D341Med (cell line): ENCODE data around the gene EHD1.

Experiments used
- DNase-seq: peaks from one replicate; pipeline ENCODE4 v3.0.0; 2012; ENCODE audit warnings: low spot score

EHD1 gene

DNA sequence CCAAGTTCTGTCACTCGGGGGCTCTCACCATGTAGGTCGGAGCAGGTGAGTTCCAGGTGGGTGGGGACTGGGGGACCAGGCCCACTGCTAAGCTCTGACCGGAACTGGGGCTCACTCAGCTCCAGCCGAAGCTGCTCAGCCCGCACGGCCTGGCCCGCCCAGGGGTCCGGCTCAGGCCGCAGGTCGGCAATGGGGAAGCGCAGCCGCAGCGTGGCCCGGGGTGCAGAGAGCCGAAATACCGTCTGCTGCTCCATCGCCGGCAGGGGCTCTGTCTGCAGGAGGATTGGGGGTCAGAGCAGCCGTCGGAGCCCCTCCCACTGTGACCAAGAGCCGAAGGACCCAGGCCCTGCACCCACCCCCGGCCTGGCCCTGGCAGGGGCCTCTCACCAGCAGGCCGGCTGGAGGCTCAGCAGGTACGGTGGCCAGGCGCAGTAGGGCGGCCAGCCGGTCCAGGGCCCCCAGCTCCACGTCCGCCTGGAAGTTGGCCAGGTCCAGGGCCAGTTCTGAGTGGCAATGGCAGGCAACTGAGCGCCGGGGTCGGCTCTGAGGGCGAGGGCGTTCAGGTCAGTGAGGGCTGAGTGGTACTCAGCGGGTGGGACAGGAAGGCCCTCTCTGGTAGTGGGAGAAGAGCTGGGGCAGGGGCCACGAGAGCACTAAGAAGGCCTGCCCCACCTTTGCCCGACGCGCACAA is 31.4 kb upstream of the EHD1 start:
- DNase-seq = no peak

DNA sequence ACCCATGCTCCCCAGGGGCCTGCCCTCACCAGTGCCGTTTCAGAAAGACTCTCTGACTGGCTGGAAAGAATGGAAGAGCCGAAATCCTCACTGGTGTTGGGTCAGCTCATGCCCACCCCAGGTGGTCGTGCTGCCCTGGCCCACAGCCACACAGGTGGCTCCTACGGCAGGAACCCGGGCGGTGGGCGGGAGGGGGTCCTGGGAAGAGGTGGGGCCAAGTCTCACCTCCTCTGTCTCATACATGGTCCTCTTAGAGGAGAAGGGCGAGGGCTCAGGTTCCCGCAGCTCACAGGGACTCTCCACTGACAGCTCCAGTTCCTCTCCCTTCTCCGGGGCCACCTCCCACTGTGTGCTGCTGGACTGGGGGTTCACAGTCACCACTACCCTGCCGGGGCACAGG is 30.3 kb upstream of the EHD1 start:
- DNase-seq = no peak

DNA sequence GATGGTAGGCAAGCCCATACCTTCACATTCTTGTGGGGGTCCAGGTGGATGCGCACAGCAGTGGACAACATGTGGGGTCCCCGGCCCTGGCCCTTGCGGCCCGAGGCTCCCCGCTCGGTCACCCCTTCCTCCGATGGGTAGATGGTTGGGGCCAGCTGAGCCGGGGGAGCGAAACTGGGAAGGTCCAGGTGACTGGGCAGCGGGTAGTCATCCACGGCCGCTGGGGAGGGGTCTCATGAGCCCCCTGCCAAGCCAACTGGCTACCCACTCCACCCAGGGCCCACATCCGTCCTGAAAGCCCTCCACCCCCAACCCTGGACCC is 27.9 kb upstream of the EHD1 start:
- no peak for DNase-seq

DNA sequence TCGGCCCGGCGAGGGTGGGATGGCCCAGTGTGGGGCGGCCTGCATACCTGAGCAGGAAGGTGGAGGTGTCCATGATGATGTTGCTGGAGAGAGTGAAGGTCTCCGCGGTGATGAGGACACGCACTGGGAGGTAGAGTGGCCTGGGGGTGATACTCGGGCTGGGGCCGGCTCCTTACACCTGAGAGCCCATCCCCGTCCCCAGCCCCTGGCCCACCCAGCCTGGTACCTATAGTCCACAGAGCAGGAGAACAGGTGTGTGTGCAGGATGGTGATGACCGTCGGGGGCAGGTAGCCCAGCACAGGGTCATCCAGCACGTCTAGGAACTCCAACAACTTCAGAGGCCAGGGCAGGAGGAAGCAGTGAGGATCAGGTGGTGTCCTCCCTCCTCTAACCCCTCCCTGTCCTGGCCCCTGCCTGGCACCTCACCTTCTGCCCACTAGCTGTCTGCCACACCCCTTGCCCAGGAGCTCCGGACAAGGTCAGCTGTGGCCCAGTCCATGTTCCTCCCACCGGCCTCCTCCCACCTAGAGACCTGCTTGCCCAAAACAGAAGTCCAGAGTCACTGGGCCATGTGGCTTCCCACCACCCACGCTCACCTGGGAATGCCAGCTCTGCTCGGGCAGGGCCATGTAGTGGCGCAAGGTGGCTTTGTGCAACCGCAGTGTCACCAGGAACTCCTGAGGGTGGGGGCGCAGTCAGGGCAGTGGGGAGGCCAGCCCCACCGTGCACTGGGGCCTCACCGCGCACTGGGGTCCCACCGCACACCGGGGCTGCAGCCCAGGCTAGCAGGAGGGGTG is 27.3 kb upstream of the EHD1 start:
- no peak for DNase-seq

DNA sequence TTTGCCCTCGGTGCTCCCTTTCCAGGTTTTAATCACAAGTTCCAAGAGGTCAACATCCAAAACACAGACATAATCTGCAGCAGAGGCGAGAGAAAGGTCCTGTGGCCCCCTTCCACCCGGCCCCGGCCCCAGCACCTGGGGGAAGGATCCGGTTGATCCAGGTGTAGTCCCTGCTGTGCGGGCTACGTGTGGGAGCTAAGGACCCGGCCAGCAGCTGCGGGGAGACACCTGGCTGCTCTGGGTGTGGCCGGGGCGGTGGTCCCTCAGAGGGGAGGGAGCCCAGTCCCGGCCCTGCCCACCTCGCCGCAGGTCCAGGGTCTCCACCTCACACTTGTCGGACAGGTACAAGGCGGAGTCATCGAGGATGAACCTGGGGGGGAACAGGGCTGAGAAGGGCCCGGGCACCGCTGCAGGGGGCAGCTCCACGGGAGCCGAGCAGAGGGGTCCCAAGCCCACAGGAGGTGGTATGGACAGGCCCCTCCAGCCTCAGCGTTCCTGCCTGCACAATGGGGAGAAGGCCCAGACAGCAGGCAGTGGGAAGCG is 24.9 kb upstream of the EHD1 start:
- DNase-seq = no peak

DNA sequence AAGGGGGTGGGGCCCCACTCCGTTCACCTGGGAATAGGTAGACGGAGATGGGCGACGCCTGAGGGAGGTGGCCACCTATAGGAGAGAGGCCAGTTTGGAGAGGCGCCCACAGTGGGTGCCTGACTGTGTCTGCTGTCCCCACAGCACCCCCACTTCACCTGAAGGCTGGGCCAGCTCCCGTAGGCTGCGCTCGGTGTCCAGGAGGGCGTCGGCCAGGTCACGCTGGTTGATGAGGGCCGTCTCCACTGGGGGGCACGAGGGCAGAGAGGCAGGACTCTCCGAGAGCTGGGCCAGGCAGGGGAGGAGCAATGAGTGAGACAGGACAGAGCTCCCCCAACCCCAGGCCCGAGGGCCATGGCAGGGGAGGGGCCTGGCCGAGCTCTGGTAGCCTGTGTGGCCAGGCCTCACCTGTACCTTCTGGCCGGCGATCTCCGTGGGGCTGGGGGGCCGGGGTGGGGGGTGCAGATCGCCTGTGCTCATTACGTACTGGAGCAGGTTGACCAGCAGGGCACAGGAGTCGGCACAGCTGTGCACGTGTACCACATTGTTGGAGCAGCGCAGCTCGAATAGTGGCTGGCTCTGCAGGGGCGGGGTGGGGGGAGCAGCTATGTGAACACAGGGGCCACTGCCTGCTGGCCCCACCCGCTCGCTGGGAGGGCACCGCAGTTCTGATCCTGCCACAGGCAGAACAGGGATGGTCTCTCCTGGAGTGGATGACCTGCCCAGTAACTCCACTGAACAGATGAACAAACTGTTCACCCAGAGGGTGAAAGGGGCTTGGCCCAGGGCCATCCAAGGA is 23.9 kb upstream of the EHD1 start:
- DNase-seq = no peak

DNA sequence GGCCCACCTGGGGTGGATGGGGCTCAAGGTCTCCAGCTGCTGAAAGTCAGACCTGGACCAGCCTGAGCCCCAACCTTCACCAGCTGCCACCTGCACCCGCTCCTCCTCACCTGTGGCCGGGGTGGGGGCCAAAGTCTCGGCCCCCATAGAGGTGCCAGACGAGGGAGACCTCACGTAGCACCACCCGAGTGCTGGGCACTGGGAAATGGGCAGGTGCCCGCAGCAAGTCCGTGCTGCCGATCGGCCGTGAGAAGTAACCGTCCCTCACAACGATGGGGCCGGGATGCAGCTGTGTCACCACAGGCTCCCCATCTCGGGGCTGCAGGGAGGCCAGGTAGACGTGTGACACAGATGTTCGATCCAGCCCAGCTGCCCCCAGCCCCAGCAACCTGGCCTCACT is 22.4 kb upstream of the EHD1 start:
- DNase-seq = no peak

DNA sequence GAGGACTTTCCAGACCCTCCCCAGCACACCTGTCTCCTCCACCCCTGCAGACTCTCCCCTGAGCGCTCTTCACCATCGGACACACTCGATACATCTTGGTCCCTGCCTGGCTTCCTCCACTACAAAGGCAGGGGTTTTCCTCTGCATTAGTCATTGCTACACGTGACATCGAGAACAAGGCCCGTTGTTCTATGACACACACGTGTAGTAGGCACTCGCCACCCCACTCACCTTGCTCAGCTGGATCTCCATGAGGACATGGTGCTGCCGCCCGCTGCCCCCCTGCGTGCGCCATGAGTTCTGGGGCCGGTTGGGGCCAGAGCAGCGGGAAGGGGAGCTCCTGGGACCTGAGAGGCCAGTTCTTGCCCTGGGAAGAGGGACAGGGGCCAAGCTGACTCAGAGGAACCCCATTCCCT is 21.9 kb upstream of the EHD1 start:
- DNase-seq = no peak

DNA sequence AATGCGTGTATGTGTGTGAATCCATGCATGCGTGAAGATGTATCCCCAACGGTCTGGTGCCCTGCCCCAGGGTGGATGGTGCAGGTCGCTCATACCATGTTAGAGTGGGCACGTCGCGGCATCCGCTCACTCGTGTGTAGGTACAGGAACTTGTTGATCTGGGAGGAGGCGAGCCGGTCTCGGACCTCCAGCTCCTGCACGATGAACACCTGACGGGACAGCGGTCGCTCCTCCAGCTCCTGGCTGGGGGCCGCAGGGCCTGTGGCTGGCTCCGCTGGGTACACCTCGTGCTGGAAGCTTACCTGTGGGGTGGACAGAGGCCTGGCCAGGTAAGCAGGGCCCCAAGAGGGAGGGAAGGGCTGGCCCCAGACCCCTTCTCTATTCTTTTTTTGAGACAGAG is 20.1 kb upstream of the EHD1 start:
- no peak for DNase-seq

DNA sequence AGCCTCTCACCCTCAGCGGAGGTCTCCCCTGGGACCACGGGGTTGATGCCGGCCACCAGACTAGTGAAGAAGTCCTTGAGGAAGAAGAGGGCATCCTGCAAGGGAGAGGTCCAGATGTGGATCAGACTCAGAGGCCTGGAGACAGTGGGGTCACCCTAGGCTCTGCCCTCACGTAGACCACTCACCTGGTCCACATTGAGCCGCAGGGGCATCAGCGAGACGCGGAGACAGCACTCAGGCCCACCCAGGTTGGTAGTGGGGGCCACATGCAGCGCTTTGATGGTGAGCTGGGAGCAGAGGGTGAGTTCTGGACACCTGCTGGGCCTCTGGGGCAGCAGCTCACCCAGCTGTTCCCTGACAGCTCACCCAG is 19.6 kb upstream of the EHD1 start:
- DNase-seq = no peak

DNA sequence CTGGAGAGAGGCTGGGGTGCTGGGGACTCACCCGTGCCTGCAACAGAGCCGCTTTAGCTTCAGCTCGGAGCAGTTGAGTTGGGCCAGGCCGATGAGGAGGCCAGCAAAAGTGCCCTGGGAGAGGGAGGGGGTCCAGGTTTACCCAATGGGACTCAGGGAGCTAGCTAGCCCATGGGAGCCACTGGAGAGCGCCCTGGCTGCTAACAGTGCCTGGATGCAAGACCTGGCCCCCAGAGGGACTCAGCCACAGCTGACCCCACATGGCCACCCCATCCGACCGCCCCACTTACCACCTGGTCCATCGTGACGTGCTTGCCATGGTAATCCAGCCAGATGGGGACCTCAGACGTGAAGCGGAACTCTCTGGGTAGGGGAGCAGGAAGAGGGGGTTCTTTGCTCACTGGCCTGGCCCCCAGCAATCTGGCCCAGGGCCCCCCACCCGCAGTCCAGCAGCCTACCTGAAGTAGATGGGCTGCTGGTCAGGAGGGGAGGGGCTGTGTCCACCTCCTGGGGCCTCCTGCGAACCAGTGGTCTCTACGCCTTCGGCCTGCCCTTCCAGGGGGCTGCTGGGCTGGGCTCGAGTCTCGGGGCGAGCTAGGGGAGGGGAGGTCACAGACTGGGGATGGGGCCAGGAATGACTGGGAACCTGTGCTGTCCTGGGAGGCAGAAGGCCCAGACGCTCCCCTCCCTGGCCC is 19.1 kb upstream of the EHD1 start:
- no peak for DNase-seq

DNA sequence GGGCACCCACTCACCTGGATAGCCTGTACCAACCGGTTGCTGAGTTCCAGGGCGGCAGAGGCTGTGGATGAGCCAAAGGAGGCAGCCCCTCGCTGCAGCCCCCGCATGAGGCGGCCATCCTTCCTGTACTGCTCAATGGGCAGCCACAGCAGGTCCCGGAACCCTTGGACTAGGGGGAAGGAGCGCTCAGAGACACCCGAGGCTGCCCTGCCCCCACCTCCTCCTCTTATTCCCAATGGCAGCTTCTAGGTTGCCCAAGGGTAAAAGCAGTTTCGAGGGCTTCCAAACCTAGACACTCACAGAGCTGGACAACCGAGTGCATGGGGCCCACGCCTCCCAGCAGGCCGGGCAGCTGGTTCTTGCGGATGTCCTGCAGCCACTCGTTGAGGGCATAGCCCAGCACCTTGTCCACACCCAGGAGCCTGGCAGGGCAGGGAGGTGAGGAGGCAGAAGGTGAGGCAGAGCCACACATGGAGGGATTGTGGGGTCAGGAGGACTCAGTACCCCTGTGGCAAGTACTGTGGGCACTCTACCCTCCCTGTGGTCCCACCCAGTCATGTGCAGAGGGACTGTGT is 18.1 kb upstream of the EHD1 start:
- no peak for DNase-seq

DNA sequence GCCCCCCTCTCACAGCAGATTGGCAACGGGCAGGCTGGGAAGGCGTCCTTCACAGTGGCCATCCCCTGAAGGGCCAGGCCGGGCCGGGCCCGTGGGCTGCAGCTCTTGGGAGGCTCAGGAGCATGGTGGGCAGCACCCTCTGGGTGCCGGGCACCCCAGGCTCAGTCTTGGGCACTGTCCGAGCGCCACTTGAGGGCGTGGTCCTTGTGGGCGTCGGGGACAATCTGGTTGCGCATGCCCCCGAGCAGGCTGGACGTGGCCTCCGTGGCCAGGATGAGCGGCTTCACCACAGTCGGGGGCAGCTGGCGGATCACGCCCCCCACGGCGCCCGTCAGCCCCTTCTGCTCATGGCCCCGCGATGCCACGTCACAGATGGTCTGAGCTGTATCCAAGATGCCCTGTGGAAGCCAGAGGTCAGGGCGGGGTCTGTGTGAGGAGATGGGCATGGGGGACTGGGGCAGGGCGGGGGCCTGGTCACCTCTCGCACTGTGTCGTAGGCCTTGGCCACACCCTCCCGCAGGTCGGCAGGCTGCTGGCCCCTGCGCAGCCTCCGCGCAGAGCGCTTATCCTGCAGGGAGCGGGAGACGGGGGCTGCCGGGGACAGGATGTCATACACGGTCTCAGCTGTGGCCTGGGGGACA is 16.5 kb upstream of the EHD1 start:
- no peak for DNase-seq

DNA sequence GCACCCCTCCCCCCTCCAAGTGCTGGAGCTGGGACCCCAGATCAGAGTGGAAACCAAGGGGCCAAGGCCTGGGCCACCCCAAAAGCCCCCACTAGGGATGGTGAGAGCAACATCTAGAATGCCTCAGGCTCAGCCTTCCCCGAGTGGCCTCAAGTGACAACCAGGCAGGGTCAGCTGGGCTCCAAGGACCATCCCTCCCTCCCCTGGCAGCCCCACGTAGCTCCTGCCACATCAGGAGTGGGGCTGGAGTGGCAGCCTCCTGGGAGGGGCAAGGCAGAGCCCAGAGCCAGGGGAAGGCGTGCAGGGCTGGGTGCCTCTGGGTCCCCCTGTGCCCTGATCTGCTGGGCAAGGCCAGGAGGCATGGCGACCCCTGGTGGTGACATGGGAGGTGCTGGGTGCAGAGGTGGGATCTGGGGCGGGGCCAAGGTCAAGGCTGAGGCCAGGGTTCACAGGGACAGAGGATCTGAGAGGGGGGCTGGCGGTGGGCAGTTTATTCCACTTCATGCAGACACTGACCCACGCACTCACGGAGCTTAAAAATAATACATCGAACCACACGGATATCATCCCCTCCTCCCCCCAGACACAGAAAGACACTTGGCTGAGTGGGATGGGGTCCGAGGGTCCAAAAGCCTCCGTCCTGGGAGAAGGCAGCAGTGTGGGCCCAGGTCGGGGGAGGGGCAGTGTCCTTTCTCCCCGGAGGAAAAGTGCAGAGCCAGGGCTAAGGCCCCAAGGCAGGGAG is 15.8 kb upstream of the EHD1 start:
- peak; percentile 90 for DNase-seq

DNA sequence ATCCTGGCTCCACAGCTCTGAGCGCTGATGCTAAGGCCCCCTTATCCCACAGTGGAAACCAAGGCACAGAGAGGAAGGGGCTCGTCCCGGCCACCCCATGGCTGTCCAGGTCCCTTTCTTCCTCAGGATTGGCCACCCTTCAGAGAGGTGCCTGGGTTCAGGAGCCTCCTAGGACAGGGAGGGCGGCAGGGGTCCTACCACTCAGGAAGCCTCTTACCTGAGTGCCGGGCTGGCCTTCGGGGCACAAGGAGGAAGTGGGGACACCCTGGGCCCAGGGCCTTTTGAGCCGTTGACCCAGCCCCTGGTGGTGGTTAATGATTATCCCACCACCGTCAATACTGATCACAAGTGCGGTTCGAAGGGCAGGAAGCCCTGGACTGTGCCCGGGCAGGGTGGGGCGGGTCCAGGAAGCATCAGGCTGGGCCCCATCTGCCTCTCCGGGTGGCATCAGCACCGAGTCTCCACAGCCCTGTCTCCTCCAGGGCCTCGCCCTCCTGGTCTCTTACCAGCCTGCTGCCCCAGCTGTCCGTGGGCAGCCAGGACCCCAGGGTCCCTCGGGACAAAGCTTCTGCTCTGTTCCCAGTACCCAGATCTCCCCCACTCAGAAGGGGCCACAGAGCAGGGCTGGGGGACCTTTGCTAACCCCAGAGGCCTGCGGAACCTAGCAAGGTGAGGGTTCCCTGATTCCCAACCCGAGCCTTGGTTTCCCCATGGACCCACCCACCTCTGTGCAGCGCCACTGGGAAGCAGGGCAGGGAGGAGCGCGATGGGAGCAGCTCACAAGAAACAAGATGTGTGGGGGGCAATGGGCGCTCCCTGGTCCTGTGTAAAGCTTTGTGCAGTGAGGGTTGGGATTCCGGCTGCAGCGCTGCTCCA is 15.0 kb upstream of the EHD1 start:
- DNase-seq = no peak

DNA sequence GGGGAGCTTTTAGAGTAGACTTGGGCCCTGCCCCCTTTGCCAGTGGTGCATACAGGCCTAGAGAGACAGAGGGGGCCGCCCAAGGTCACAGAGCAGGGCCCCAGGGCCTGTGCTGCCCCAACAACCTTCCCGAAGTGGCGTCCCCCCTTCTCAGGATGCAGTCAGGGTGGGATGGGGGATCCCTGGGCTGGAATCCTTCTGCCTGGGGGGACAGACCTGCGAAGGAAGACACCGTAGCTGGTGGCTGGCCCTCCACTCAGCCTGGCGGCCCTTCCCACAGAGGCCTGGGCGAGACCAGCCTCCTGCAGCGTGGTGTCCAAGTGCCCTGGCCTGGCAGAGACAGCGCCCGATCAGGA is 14.4 kb upstream of the EHD1 start:
- no peak for DNase-seq

DNA sequence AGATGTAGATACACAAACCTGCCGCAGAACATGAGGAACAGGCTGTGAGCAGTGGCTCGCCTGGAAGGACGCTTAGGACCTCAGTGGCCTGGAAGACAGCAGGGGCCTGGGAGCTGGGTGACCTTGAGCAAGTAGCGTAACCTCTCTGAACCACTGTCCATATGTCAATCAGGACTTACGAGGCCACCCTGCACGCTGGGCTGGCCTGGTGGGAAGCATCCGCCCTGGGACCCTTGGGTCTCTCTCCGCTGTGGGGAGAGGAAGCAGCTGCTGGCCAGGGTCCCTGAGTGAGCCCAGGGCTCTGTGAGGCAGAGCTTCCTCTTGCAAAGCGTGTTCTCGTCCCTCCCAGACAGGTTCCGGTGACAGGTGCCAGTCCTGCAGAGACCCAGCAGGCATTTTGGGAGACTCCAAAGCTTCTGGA is 14.0 kb upstream of the EHD1 start:
- DNase-seq = no peak

DNA sequence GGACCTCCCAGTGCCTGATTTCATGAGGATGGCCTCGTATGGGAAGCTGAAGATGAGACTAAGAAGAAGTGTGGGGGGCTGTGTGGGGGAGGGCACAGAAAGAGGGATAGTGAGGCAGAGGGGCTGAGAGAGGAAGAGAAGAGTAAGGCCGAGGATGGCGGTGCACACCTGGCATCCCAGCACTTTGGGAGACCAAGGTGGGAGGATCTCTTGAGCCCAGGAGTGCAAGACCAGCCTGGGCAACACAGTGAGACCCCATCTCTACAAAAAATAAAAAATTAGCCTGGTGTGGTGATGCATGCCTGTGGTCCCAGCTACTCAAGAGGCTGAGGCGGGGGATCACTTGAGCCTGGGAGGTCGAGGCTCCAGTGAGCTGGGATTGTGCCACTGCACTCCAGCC is 13.5 kb upstream of the EHD1 start:
- no peak for DNase-seq

DNA sequence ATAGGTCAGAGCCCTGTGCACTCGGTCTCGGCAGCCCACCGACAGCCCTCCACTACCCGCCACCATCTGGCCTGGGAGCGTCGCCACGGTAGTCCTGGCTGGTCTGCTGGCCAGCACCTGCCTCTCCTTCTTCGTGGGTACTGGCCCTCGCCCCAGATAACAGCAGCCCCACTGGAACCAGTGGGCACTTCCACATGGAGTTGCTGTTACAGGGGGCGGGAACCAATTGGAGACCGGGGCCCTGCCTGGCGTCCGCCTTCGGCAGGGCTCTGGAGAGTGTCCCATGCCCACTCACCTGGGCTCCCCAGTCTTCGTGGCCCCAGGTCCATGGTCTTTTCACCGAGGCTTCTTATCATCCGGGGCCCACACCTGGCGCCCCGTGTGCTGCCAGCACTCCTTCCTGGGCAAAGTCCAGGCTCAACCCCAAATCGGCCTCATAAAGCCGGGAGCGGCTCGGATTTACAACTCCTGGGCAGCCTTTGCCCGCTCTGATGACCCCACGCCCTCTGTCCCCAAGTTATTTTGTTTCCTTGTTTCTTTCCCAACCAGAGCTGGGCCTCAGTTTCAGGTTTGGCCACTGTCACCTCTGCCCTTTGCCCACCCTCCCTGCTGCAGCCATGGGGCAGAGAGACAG is 12.9 kb upstream of the EHD1 start:
- no peak for DNase-seq
